H9 (cell line): ENCODE results near the gene FHOD1. TPM values are rescaled to one million over a fixed set of nuclear protein-coding genes. Genes with fewer than 3 reads are reported as not detected.

Experiments
- DNase-seq: peaks from one replicate; pipeline ENCODE4 v3.0.0-alpha.2; 2017
- H2AFZ ChIP-seq: one replicate; pipeline ENCODE4 v1.6.1; 2013; ENCODE audit warnings: mild to moderate bottlenecking, low read length, control low read depth, moderate library complexity
- H2AK5ac ChIP-seq: 2 replicates; pipeline ENCODE4 v1.6.1; 2013; ENCODE audit warnings: low read length, control low read depth, mixed read lengths; ENCODE audit not compliant: insufficient read length
- H2BK120ac ChIP-seq: one replicate; pipeline ENCODE4 v1.6.1; 2013; ENCODE audit warnings: low read depth, mild to moderate bottlenecking, low read length, control low read depth, inconsistent platforms; ENCODE audit not compliant: poor library complexity, severe bottlenecking
- H2BK12ac ChIP-seq: 2 replicates; pipeline ENCODE4 v1.6.1; 2013; ENCODE audit warnings: low read length, control low read depth, mixed read lengths, low read depth; ENCODE audit not compliant: insufficient read length
- H2BK15ac ChIP-seq: 2 replicates; pipeline ENCODE4 v1.6.1; 2013; ENCODE audit warnings: low read depth, low read length, control low read depth
- H2BK20ac ChIP-seq: one replicate; pipeline ENCODE4 v1.6.1; 2013; ENCODE audit warnings: low read depth, mild to moderate bottlenecking, low read length, control low read depth, inconsistent platforms; ENCODE audit not compliant: poor library complexity, severe bottlenecking
- H2BK5ac ChIP-seq: 2 replicates; pipeline ENCODE4 v1.6.1; 2013; ENCODE audit warnings: low read length, control low read depth, mixed read lengths; ENCODE audit not compliant: insufficient read length
- H3K14ac ChIP-seq: 2 replicates; pipeline ENCODE4 v1.6.1; 2013; ENCODE audit warnings: low read length, control low read depth; ENCODE audit not compliant: insufficient read depth
- H3K18ac ChIP-seq: 2 replicates; pipeline ENCODE4 v1.6.1; 2013; ENCODE audit warnings: low read depth, mild to moderate bottlenecking, mixed read lengths, low read length, control low read depth; ENCODE audit not compliant: insufficient read length
- H3K23ac ChIP-seq: 2 replicates; pipeline ENCODE4 v1.6.1; 2013; ENCODE audit warnings: low read length, control low read depth, mixed read lengths, low read depth; ENCODE audit not compliant: insufficient read length
- H3K23me2 ChIP-seq: 2 replicates; pipeline ENCODE4 v1.6.1; 2013; ENCODE audit warnings: low read depth, mild to moderate bottlenecking, mixed read lengths, low read length, control low read depth; ENCODE audit not compliant: insufficient read length, poor library complexity, severe bottlenecking
- H3K27ac ChIP-seq: 2 replicates; pipeline ENCODE4 v1.5.1; 2013; ENCODE audit warnings: low read length, control low read depth, mixed read lengths, low read depth; ENCODE audit not compliant: insufficient read length
- H3K27me3 ChIP-seq: 2 replicates; pipeline ENCODE4 v1.6.1; 2013; ENCODE audit warnings: low read length, control low read depth, inconsistent platforms; ENCODE audit not compliant: insufficient read depth
- H3K4ac ChIP-seq: 2 replicates; pipeline ENCODE4 v1.6.1; 2013; ENCODE audit warnings: low read depth, mild to moderate bottlenecking, control low read depth, inconsistent platforms, low read length, moderate library complexity
- H3K4me1 ChIP-seq: 2 replicates; pipeline ENCODE4 v1.6.1; 2013; ENCODE audit warnings: low read length, control low read depth, inconsistent platforms; ENCODE audit not compliant: insufficient read depth
- H3K4me2 ChIP-seq: 2 replicates; pipeline ENCODE4 v1.6.1; 2013; ENCODE audit warnings: low read length, control low read depth, mixed read lengths; ENCODE audit not compliant: insufficient read length, insufficient read depth
- H3K56ac ChIP-seq: 2 replicates; pipeline ENCODE4 v1.6.1; 2013; ENCODE audit warnings: low read depth, mild to moderate bottlenecking, mixed read lengths, low read length, control low read depth; ENCODE audit not compliant: insufficient read length
- H3K79me1 ChIP-seq: 2 replicates; pipeline ENCODE4 v1.6.1; 2013; ENCODE audit warnings: low read depth, mild to moderate bottlenecking, moderate library complexity, low read length, control low read depth, inconsistent platforms; ENCODE audit not compliant: insufficient read depth, poor library complexity, severe bottlenecking
- H3K79me2 ChIP-seq: 2 replicates; pipeline ENCODE4 v1.6.1; 2013; ENCODE audit warnings: low read length, control low read depth, inconsistent platforms; ENCODE audit not compliant: insufficient read depth
- H3K9ac ChIP-seq: 2 replicates; pipeline ENCODE4 v1.6.1; 2013; ENCODE audit warnings: low read length, control low read depth, mixed read lengths; ENCODE audit not compliant: insufficient read length; ENCODE audit errors: extremely low read depth
- H3K9me3 ChIP-seq: one replicate; pipeline ENCODE4 v1.6.1; 2013; ENCODE audit warnings: low read depth, low read length, inconsistent platforms; ENCODE audit not compliant: control insufficient read depth
- H3T11ph ChIP-seq: one replicate; pipeline ENCODE4 v1.6.1; 2013; ENCODE audit warnings: mild to moderate bottlenecking, low read length, control low read depth, inconsistent platforms
- H4K20me1 ChIP-seq: one replicate; pipeline ENCODE4 v1.6.1; 2013; ENCODE audit not compliant: control insufficient read depth, insufficient read length, insufficient read depth
- H4K5ac ChIP-seq: 2 replicates; pipeline ENCODE4 v1.6.1; 2013; ENCODE audit warnings: low read depth, mild to moderate bottlenecking, mixed read lengths, low read length, control low read depth; ENCODE audit not compliant: insufficient read length
- H4K8ac ChIP-seq: replicated peaks from 2 replicates; pipeline ENCODE4 v1.6.1; 2013; ENCODE audit warnings: low read length, control low read depth, mixed read lengths, low read depth; ENCODE audit not compliant: insufficient read length
- H4K91ac ChIP-seq: 2 replicates; pipeline ENCODE4 v1.6.1; 2013; ENCODE audit warnings: low read depth, mild to moderate bottlenecking, moderate library complexity, mixed read lengths, low read length, control low read depth; ENCODE audit not compliant: insufficient read length
- H3K27ac Mint-ChIP-seq, 3 experiments: 2 replicates in 2 of 3; 3 replicates in 1 of 3; pipeline ENCODE4 v1.8.0; 2020 to 2021; ENCODE audit warnings: mixed read lengths in 3 of 3, mild to moderate bottlenecking in 1 of 3, moderate library complexity in 1 of 3
- H3K27me3 Mint-ChIP-seq: 2 replicates; pipeline ENCODE4 v1.8.0; 2021; ENCODE audit warnings: low read depth, mild to moderate bottlenecking, moderate library complexity, mixed read lengths
- H3K36me3 Mint-ChIP-seq, 3 experiments: 2 replicates in 2 of 3; 3 replicates in 1 of 3; pipeline ENCODE4 v1.8.0; 2020 to 2021; ENCODE audit warnings: low read depth in 3 of 3, mixed read lengths in 3 of 3; ENCODE audit not compliant: insufficient read depth in 1 of 3
- H3K4me1 Mint-ChIP-seq, 2 experiments: 2 replicates each; pipeline ENCODE4 v1.8.0; 2020; ENCODE audit warnings: mixed read lengths in 2 of 2
- H3K4me3 Mint-ChIP-seq, 2 experiments: 2 replicates in 1 of 2; 3 replicates in 1 of 2; pipeline ENCODE4 v1.8.0; 2020 to 2021; ENCODE audit warnings: mild to moderate bottlenecking in 2 of 2, mixed read lengths in 2 of 2, moderate library complexity in 1 of 2
- H3K9me3 Mint-ChIP-seq, 2 experiments: 2 replicates in 1 of 2; 3 replicates in 1 of 2; pipeline ENCODE4 v1.8.0; 2020; ENCODE audit warnings: mild to moderate bottlenecking in 2 of 2, mixed read lengths in 2 of 2, moderate library complexity in 1 of 2
- WGBS: extraction: QIAGEN DNeasy Blood & Tissue Kit; methylation state at CpG from one replicate; pipeline ENCODE4 v1.1.7; 2013; ENCODE audit warnings: missing lambda C conversion rate, low lambda C conversion rate, mixed read lengths; ENCODE audit not compliant: insufficient read length; ENCODE audit errors: extremely low coverage; 5-methylcytosine and 5-hydroxymethylcytosine counted together
- total RNA-seq: library from RNA; stranded (reverse); gene quantifications from 2 replicates; pipeline ENCODE4 v1.2.1, GENCODE V29; 2021
- TF ChIP-seq, protein P1 (sequence below): fragments of 200-600 bp; sonication (generic); conservative IDR thresholded peaks from 3 replicates; pipeline ENCODE4 v1.8.0; 2021; ENCODE audit warnings: antibody characterized with exemption, mild to moderate bottlenecking

FHOD1 gene
- total RNA-seq, 1 experiment from 2014 or later: 67.0 TPM

DNA sequence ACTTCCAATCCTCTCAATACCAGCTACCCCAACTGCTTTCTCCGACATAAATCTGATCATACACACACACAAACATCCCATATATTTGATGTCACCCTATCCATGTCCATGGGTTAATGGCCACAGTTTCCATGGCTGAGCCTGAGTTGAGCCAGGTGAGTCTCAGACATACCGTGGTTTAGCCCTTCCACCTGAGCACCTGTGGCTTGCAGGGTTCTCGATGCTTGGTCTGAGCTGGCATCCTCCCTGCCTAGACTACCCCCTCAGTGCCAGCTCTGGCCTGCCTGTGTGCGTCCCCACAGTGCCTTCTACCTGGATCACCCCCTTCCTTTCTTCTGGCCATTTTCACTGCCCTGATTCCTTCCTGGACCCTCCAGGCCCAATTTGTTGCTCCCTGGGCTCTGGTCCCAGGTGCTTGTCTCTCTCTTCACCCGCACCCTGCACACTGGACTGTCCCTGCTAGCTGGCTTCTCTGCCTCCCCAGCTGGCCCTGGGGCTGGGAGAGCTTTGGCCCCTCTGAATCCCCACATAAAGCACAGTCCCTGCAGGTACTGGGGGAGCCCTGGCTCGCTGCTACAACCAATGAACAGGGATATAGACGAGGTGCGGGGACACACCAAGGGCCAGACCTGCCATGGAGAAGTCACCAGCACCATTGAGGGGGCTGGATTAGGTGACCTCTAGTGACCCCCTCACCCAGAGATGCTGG lies 41.0 kb downstream of the FHOD1 start:
- H3K23ac ChIP-seq: no peak overlapping the region
- no peaks in the 10 kb centered on the region for H3K4me1 ChIP-seq
- H4K8ac ChIP-seq: no peak overlapping the region
- H3K18ac ChIP-seq: no peak overlapping the region
- no peak overlapping the region for H2BK20ac ChIP-seq
- peaks cover 0 to 16% (median 2%) of the 10 kb centered on the region in 3 experiments; a peak in 4 of 7 replicates for H3K36me3 Mint-ChIP-seq
- DNase-seq: no peak
- no peak overlapping the region; a peak in 1 of 5 replicates for H3K4me3 Mint-ChIP-seq
- H2BK120ac ChIP-seq: no peak overlapping the region
- no peaks in the 10 kb centered on the region for H3K79me2 ChIP-seq
- H3K4ac ChIP-seq: no peak overlapping the region
- H3K9me3 ChIP-seq: no peaks in the 10 kb centered on the region
- H4K20me1 ChIP-seq: no peaks in the 10 kb centered on the region
- no peak overlapping the region for H2AK5ac ChIP-seq
- H2BK5ac ChIP-seq: no peak overlapping the region
- no peaks in the 10 kb centered on the region for H3K9me3 Mint-ChIP-seq
- H4K5ac ChIP-seq: no peak overlapping the region
- TF ChIP-seq, protein P1, sequence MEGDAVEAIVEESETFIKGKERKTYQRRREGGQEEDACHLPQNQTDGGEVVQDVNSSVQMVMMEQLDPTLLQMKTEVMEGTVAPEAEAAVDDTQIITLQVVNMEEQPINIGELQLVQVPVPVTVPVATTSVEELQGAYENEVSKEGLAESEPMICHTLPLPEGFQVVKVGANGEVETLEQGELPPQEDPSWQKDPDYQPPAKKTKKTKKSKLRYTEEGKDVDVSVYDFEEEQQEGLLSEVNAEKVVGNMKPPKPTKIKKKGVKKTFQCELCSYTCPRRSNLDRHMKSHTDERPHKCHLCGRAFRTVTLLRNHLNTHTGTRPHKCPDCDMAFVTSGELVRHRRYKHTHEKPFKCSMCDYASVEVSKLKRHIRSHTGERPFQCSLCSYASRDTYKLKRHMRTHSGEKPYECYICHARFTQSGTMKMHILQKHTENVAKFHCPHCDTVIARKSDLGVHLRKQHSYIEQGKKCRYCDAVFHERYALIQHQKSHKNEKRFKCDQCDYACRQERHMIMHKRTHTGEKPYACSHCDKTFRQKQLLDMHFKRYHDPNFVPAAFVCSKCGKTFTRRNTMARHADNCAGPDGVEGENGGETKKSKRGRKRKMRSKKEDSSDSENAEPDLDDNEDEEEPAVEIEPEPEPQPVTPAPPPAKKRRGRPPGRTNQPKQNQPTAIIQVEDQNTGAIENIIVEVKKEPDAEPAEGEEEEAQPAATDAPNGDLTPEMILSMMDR: no peak
- peaks cover 10 to 12% of the 10 kb centered on the region in 2 experiments; a peak in 3 of 4 replicates for H3K4me1 Mint-ChIP-seq
- H3K4me2 ChIP-seq: no peak overlapping the region
- no peak overlapping the region for H3K14ac ChIP-seq
- H3K27me3 Mint-ChIP-seq: peaks cover 6% of the 10 kb centered on the region
- no peaks in the 10 kb centered on the region; the same call in 1 of the 2 replicates for H3K27me3 ChIP-seq
- no peak overlapping the region for H2BK15ac ChIP-seq
- no peaks in the 10 kb centered on the region for H3K23me2 ChIP-seq
- no peak overlapping the region for H4K91ac ChIP-seq
- H2BK12ac ChIP-seq: no peak overlapping the region
- no peak overlapping the region for H3K56ac ChIP-seq
- H3K27ac Mint-ChIP-seq: peak overlapping the region in 1 of 3 experiments; percentile 86; a peak in 3 of 7 replicates
- no peak overlapping the region for H3T11ph ChIP-seq
- no CpG with 5 or more reads among the region's 8 CpGs for WGBS
- H3K79me1 ChIP-seq: no peaks in the 10 kb centered on the region
- no peak overlapping the region for H3K27ac ChIP-seq
- H3K9ac ChIP-seq: no peak overlapping the region
- H2AFZ ChIP-seq: no peak overlapping the region
